ENCODE measurements around the gene DISP3. TPM values are rescaled to one million over a fixed set of nuclear protein-coding genes. Genes with fewer than 3 reads are reported as not detected.

DISP3 gene
- total RNA-seq, 1 experiment from 2014 or later, result 2.3 TPM

- TF ChIP-seq ZFX (IDR thresholded peaks at IDR 0.05) (no peak), SIN3A (IDR thresholded peaks at IDR 0.05; ENCODE audit: low read depth) (no peak)
Observed at GRCh38 chr1:11558276-11558675, 79.3 kb downstream of the DISP3 start (continued).

GRCh38 chr1:11558871-11559590 lies 80.1 kb downstream of the DISP3 start:
- Histone ChIP-seq H3K4me3 (replicated peaks in 1 of 2; ENCODE audit: low read depth in 1 of 2, low read length in 2 of 2) (no peak overlapping the region), H3K4me2 (ENCODE audit: low read length) (no peak overlapping the region), H2AFZ (ENCODE audit: low read depth, low read length, poor library complexity, severe bottlenecking) (no peak overlapping the region), H3K36me3 (ENCODE audit: control insufficient read depth in 1 of 2, insufficient read depth in 2 of 2, low read length in 2 of 2) (no peaks in the 10 kb centered on the region), H3K9me2 (ENCODE audit: insufficient read depth) (no peaks in the 10 kb centered on the region), H3K4me1 (ENCODE audit: control insufficient read depth in 1 of 2, insufficient read depth in 2 of 2, low read length in 2 of 2) (no peaks in the 10 kb centered on the region), H3K9ac (ENCODE audit: low read length) (no peak overlapping the region), H3K9me3 (ENCODE audit: control insufficient read depth in 1 of 2, insufficient read depth in 1 of 2, low read depth in 1 of 2, low read length in 2 of 2) (no peaks in the 10 kb centered on the region), H3K79me2 (ENCODE audit: insufficient read depth, low read length) (no peaks in the 10 kb centered on the region), H3K27me3 (ENCODE audit: insufficient read depth, low read length) (peaks cover 70% of the 10 kb centered on the region), H4K20me1 (ENCODE audit: insufficient read depth) (no peaks in the 10 kb centered on the region), H3K27ac (ENCODE audit: low read depth, low read length) (no peak overlapping the region)
- intact Hi-C loops (cut with micrococcal nuclease), result no loop called here
- DNase-seq (ENCODE audit: low read depth, low spot score) (no peak), ATAC-seq (no peak)
- RAD21 ChIA-PET (ENCODE audit: low non-redundant PET in 1 of 2, low total read pairs in 2 of 2, uncharacterized antibody in 2 of 2, unreplicated experiment in 2 of 2), result no interaction called here
- BruUV-seq (replicated peaks), result no TSS peak
- POLR2A ChIA-PET, result no interaction called here
- CTCF ChIA-PET, result interaction anchor here (1.4 kb wide), 1 partner anchor 14 kb away, joined by 7 read pairs; no protein-coding TSS in a partner anchor
- no peak for TF ChIP-seq ZNF274 (IDR thresholded peaks at IDR 0.05; ENCODE audit: low read depth, low read length)
- TF ChIP-seq MAX (IDR thresholded peaks at IDR 0.05), result no peak

- H3K4me3 ChIP-seq (replicated peaks in 1 of 2; ENCODE audit: low read depth in 1 of 2, low read length in 2 of 2), result no peak overlapping the region
- no peaks in the 10 kb centered on the region for H3K4me1 ChIP-seq (ENCODE audit: control insufficient read depth in 1 of 2, insufficient read depth in 2 of 2, low read length in 2 of 2)
- no peaks in the 10 kb centered on the region for H4K20me1 ChIP-seq (ENCODE audit: insufficient read depth)
- DNase-seq (ENCODE audit: low read depth, low spot score) (no peak), ATAC-seq (no peak)
- CTCF ChIA-PET, result interaction anchor here (1.2 to 1.4 kb wide), 2 partner anchors 13 to 83 kb away, joined by 3 to 7 read pairs; no protein-coding TSS in a partner anchor
- H3K27ac ChIP-seq (ENCODE audit: low read depth, low read length), result no peak overlapping the region
- intact Hi-C loops (cut with micrococcal nuclease), result no loop called here
- H3K27me3 ChIP-seq (ENCODE audit: insufficient read depth, low read length), result peaks cover 64% of the 10 kb centered on the region
- H3K4me2 ChIP-seq (ENCODE audit: low read length), result no peak overlapping the region
- no peaks in the 10 kb centered on the region for H3K9me2 ChIP-seq (ENCODE audit: insufficient read depth)
- no peak overlapping the region for H2AFZ ChIP-seq (ENCODE audit: low read depth, low read length, poor library complexity, severe bottlenecking)
- no peaks in the 10 kb centered on the region for H3K36me3 ChIP-seq (ENCODE audit: control insufficient read depth in 1 of 2, insufficient read depth in 2 of 2, low read length in 2 of 2)
- H3K79me2 ChIP-seq (ENCODE audit: insufficient read depth, low read length), result no peaks in the 10 kb centered on the region
- H3K9me3 ChIP-seq (ENCODE audit: control insufficient read depth in 1 of 2, insufficient read depth in 1 of 2, low read depth in 1 of 2, low read length in 2 of 2), result no peaks in the 10 kb centered on the region
- BruUV-seq (replicated peaks), result no TSS peak
- H3K9ac ChIP-seq (ENCODE audit: low read length), result no peak overlapping the region
- RAD21 ChIA-PET (ENCODE audit: low non-redundant PET in 1 of 2, low total read pairs in 2 of 2, uncharacterized antibody in 2 of 2, unreplicated experiment in 2 of 2), result no interaction called here
- TF ChIP-seq ATF3 (IDR thresholded peaks at IDR 0.05) (no peak), CTCF (IDR thresholded peaks at IDR 0.05 in 2 of 3, conservative IDR thresholded peaks at IDR 0.05 in 1 of 3; ENCODE audit: borderline replicate concordance in 1 of 3, insufficient read depth in 1 of 3, low read depth in 2 of 3, low read length in 2 of 3) (no peak), YY1 (IDR thresholded peaks at IDR 0.05; ENCODE audit: extremely low read depth, insufficient replicate concordance, low read depth, low read length) (no peak), ZNF274 (IDR thresholded peaks at IDR 0.05; ENCODE audit: low read depth, low read length) (no peak), MAX (IDR thresholded peaks at IDR 0.05) (no peak), SRF (IDR thresholded peaks at IDR 0.05; ENCODE audit: low read depth) (no peak)
- POLR2A ChIA-PET, result no interaction called here
Observed at GRCh38 chr1:11559591-11559970, 80.6 kb downstream of the DISP3 start.

All from HCT116 (cell line).